ENCODE measurements around the gene RBMS1.

RBMS1 gene

DNA sequence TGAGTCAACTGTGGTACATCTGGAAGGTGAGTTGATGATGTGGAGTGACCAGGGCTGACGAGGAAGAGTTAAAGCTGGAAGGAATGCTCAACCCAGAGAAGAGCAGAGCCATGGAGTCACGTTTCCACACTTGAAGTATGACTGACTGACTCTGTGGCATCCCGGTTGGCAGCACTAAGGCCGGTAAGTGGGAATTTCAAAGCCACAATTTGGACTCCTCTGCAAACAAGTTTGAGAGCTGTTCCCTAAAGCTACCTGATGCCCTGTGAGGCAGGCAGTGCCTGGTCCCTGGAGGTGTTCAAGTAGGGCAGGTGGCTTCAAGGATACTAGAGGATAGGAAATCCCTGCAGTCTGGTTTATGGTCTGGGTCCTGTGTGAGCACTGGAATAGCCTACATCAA, 224.2 kb downstream of the RBMS1 start:
- DNase-seq = no peak

DNA sequence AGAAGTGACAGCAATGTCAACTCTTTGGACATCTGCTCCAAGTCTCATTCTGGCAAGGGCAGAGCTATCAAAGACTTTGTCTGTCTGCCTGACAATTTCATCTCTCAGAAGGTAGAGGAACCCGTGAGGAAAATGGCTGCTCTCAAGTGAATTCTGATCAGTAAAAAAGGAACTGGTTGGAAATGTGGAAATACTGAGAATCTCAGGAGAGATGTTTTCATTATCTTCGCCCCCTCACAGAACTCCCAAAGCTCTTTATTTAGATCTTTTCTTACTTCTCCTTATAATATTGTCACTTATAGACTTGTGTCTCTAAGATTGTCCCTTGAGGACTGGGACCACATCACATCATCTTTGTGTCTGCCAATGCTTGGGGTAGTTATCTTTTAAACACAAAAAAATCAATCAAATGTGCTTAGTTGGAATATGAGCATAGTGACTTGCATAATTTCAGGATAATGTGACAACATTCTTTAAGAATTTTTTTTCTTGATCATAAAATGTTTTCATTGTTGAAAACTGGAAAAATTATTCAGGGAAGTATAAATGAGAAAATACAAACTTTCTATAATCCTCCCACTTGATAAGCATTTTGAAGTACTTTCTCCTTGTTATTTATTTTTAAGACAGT, 225.3 kb downstream of the RBMS1 start:
- no peak for DNase-seq

DNA sequence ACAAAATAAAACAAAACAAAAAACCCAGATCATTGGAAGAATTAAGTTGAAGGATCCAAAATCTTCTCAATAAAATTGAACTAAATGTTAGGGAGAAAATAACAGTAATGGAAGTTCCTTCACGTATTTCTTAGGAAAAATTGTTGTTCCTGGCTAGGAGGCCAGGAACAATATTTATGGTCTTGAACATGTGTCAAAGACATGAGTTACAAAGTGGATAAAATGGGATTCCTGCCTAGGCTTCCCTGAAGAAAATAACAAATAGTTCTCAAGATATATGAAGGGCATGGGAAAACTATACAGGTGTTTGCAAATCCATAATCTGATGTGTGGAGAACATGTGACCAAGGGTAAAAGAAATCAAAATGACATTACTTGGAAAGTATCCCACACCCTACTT, 225.9 kb downstream of the RBMS1 start:
- DNase-seq = no peak

DNA sequence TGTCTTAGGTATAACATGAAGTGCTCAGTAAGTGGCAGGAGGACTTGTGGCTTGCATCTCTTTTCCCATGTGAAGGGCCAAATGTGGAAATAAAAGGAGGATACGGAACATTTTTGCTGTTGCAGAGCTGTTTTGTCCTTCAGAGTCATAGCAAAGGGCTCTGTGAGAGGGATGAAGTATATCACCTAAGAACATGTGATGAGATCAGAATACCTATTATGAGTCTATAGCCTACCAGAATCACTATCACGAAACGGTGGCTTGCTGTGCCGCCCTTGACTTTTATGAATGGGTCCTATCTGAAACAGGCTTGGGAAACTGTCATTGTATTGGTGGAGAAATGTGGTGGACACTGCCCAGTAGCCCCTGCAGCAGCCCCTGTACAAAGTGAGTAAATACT, 226.6 kb downstream of the RBMS1 start:
- DNase-seq = no peak

DNA sequence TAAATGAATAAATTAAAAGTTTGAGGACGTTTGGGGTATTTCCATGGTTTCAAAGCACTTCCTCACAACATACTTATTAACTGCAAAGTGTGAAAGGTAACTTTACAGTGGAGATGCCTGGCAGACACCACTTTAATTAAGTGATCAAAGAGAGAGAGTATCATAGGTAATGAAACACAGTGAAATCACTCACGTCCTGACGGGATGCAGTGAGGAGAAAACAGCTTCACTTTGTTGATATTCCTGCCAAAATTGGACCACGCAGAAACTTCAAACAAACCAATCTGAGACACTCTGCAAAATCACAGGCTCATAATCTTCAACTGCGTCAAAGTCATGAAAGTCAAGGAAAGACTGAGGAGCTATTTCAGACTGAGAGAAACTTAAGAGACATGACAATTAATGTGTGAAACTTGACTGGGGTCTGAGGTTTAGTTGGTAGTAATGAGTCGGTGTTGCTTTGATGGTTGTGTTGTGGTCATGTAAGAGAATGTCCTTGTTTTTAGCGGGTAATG, 227.5 kb downstream of the RBMS1 start:
- no peak for DNase-seq

DNA sequence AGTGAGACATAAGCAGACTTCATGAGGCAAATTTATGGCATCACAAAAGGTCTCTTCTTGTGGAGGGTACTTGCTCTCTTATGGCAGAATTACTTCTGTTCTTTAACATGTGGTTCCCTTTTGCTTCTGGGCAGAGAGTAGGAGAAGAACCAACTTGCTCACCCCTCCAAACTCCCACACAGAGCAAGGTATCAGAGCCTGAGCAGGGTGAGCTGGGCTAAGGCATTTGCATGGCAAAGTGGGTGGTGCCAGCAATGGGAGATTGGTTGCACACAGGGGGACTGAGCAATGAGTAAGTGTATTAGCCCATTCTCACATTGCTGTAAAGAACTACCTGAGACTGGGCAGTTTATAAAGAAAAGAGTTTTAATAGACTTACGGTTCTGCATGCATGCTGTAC, 229.3 kb downstream of the RBMS1 start:
- DNase-seq = no peak

DNA sequence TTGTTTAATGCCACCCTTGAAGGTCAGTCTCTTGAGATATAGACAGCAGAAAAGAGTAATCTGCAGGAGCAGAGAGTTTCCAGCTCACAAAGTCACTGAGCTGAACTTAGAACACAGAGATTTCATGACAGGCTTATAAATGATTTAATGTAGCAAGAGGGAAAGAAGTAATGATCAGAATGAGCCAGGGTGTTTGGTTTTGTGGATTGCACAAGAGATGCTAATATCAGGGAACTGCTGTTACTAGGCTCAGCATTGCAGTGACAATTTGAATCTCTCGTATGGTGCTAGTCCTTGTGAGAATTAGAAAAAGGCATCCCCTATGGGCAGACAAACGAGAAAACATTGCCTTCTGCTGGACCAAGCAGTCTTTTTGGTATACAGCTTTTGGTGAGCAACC, 231.9 kb downstream of the RBMS1 start:
- no peak for DNase-seq

DNA sequence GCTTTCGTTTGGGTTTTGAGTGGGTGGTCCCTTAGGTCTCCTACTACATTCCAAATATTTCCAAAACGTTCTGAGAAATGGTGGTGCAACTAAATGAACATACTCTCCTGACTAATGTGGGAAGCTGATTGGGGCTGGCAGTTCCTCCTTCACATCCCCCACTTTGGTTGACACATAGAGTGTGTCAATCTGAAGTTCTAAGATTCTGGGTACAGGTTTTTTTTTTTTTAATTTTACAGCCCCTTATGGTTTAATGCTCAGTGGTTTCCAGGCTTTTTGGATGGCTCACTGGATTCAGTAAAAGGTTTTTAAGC, 235.2 kb downstream of the RBMS1 start:
- no peak for DNase-seq

DNA sequence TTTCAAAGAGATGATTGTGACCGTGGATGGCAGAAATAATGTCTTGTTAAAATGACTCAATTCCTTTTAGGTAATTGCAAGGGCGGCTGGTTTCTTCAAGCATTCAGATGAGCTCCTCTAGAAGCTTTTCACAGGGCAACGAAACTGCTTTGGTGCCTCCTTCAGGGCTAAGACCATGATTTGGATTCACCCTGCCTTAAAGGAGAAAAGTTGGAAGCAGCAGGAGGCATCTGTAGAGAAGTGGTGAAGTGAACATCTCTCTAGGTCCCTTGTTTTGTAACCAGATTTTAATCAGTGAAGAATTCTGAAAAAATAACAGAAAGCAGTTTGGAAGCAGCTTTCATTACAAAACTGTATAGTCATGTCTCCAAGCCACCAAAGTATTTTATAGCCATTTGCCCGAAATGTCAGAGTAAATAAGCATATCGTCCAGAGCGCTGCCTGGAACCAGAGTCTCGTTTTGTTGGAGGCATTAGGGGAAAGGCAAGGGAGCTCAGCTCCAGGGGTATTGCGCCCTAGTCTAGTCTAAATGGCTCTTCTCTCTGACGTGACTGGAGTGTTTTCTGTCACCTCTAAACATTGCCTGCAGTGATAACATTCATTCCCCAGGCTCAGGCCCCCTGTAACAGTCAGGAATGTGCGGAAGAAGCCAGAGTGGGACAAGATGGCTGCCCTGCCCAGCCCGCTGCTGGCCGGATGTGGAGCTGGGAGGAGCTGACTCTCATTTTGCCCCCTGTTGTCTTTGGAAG, 235.7 kb downstream of the RBMS1 start:
- no peak for DNase-seq

DNA sequence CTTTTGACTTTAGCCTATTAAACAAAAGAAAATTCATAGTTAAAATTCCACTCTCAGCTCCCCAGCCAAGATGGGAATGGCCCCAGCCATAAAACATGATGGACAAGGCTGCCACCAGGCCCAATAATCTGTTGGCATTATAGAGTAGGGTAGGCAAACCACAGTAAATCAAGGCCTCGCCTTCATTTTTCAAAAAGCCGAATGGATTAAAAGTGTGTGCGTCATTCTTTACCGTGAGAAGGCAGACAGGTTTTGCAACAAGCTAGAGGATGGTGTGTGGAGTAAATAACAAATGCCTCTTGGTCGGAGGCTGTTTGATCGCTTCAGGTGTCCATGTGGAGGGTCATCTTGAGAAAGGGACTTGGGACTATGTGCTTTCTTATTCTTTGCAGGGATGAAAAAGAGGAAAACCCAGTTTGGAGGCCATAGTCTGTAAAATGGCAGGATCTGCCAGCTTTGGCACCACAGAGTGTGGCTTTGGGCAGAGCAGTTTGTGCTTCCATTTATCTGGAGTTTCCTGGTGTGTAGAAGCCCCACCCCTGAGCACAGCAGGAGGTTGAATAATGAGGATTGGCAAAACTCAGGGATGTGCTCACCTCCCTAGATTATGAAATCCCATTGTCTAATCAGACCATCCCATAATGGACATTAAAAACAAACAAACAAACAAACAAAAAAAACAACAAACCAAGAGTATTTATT, 236.4 kb downstream of the RBMS1 start:
- DNase-seq = no peak

DNA sequence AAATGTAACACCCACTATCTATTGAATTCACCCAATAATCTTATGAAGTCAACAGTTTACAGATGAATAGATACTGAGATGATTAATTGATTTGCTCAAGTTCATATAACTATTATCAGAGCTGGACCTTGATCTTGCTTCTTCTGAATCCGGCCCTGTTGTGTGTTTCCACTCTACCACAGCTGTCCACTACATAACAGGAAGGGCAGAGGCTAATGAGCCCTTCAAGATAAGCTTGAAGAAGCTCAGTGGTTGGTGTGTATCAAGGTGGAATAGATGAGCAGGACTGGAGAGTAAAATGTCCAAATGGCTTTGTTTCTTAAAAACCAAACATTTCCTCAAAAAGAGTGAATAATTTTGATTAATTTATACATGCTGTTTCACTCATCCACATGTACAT, 237.1 kb downstream of the RBMS1 start:
- DNase-seq = no peak

DNA sequence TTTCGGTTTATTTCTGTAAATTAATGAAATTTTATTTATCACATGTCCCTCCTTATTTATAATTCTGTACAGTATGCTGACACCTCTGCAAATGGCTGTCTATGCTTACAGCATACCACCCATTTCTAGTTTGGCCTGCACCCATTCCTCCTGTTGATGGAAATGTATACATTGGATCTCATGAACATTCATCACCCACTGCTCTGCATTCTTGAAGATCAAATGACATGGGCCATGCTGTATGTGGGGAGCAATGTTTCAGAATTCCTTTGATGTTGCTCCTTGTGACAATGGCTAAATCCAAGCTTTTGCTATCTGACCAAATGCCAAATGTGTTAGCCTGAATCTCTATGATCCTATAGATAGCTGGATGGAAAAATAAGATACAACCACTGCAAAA, 238.2 kb downstream of the RBMS1 start:
- DNase-seq = no peak

DNA sequence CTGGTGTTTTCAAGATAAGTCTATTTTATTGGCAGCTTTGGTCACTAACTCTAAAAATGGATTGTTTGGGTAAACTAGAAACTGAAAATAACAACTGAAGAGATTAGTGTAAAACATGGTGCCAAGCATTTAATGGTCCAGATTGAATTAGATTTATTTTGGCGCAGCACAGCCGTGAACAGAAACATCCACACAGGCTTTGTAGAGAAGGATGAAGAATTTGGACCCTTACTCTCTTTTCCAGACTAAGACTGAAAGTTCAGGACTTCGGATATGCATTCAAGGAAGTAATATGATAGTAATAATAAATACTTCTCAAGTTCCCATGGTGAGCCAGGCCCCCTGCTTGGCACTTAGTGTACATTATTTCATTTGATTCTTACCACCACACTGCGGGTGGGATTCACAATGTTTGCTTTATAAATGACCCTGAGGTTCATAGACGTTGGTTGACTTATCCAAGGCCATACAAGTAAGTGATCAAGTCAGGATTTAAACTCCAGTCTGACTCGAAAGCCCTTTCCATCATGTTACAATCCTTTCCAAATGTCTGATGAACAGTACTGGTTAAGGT, 239.3 kb downstream of the RBMS1 start:
- DNase-seq = no peak

DNA sequence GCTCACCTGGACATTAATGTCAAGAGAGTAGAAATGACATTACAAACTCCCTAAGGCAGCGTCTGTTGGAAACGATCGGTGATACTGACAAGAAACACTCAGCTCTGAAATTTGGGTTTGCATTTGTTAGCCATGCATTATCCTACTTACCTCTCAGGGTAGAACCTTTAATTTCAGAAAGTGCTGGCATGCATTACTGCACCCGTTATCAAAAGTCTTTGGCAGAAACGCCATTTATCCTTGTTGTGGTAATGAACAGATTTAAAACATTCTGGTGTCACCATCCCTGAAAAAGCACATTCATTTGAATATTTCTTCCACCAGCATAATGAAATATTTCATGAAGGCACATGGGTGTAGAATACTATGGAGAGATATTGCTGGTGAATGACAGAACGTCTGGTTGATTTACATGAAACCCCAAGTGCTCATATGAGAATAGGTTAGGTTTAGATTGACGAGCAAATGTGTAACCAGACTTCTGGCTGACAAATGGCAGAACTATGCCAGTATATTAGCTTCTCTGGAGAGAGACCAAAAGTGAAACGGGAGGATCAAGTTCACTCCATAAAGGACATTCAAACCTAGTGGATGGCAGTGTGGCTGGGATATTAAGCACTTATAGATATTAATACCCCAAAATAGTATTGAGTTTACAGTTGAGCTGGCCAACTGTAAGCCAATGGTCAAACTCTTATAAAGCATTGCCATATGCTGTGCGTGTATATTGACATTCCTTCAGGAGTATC, 240.0 kb downstream of the RBMS1 start:
- no peak for DNase-seq

DNA sequence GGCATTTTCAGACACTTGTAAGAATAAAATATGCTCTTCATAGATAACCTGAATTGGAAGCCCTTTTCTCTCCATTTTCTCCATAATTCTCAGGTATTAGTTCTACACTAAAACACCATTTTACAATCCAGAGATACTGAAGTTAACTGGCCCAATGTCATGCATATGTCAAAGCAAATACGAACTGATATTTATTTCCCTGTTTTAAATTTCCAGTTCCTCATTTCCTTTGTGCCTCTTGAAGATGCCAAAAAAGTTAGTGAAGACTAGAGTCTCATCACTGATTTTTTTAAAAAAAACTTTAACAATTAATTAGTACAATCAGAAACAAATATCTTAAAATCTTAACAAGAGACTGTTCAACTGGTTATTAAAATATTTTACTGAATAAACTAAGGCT, 240.7 kb downstream of the RBMS1 start:
- DNase-seq = no peak

DNA sequence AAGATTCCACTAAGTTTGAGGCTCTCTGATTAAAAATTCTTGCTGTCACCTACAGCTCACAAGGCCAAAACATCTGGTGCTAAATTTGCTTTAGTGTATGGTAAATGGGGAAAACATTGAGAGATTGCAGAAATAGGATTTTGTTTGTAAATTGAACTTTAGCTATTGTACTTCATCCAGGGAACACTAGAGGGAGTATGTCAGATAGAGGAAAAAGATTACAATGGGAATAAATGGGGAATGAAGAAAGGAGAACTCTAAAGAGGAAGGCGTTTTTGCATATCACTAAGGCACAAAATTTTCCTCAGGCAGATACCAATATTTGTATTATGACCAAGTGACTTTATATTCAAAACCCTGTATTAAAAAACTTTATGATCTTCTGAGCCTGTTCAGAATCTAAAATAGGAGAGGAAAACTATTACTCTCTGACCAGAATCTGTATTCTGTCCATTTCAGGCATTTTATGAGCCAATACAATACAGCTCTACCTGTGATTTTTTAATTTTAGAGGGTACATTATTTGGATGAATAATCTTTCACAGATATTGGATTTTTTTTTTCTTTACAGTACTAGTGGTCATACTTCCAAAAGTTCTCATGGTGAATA, 241.2 kb downstream of the RBMS1 start:
- no peak for DNase-seq

DNA sequence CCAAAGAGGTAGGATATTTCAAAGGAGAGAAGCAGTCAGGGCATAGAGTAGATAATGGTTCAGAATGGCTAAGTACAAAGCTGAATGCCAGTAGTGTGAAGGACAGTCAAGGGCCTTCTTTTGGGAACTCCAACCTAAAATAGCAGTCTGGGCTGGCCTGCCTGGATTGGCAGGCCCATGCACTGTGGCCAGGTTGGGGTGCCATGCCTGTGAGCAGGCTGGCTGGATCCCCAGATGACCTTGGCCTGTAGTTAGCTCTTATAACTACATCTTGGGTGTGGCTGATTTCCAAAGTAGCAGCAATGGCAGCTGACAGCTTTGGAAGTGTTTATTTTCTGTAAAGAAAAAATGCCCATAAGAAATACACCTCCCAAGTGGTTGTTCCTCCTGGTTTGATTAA, 242.0 kb downstream of the RBMS1 start:
- DNase-seq = no peak

DNA sequence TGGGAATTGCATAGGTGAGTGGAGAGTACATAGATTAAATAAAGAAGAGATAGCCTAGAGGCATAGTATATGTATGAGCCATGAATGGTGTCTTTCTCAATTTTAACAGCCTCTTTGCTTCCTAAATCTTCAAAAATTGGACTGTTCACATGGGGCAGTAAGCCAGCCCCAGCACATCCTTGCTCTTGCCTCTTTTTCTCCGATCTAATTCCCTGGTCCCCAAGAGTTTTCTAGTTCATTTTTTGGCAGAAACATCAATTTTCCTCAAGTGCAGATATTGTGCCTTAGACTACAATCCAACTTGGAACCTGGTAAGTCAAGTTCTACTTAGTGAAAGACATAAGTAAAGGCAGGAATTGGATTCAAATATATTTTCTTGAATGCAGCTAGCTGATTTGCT, 243.7 kb downstream of the RBMS1 start:
- no peak for DNase-seq

DNA sequence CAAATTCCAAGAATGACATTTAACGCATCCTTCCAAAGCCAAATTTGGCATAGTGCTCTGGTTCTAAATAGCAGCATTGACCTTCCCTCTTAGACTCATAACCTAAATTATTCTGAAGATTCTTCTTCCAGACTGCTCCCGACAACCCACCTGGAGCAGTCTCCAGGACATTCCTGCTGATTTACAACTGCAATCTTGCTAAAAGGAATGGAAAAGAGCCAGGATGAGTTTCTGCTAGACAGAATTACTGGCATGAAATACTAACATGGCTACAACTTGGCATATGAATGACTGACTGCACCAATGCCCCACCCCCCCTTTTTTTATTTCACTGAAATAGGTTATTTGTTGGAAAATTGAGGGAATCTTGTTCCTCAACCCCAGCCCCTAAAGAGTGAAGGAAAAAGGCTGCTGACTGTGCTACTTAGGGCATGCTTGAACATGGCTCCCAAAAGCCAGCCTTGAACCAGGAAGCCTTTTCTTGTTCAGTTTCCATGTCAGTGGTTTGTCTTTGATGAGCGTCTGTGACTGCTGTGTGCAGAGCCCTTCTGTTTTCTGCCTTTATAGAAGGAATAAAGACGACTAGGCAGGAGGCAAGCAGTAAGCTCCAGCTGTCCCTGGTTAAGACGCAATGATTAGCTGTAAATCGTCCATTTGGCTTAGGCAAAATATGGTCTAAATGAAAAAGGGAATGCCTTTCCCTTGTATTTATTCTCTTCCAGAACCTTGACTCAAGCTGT, 246.1 kb downstream of the RBMS1 start:
- no peak for DNase-seq

DNA sequence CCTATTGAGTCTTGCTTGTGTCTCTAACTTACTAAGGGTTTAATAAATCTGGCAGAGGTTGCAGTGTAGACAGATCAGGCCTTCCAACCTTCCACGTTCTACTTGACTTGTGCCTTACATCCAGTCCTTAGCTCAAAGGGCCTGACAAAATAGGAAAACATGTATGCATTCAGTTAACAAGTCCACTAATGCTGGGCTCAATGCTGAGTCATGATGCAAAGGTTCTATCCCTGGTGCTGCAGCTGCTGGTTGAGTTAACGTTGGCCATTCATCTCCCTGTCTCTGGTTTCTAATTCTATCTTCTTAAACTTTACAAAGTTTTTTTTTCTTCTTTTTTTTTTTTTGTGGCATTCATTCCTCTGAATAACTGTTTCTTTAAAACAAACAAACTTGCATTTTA, 247.3 kb downstream of the RBMS1 start:
- no peak for DNase-seq

DNA sequence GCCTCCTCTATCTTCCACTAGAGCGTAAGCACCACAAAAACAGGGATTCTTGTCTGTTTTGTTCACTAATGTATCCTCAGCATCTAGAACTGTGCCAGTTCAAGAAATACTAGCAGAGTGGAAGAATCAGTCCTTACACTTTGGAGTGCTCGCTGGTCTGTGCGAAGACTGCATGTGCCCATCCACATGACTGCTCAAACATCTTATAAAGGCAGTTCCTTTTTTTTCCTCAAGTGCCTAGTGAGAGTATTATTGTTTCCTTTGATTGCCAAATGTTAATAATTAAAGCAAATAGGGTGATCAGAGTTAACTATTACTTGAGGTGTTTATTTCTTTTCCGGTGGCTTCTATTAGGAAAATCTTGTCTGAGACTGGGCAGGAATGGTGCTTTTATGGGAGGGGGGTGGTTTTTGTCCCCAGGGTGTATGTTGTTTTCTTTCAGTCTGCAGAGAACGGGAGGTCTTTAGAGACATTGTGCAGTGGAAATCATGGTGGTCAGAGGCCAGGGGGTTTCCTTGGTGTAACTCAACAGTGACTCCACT, 247.9 kb downstream of the RBMS1 start:
- DNase-seq = no peak

All from activated gamma-delta T cell (primary cell).